HepG2 (cell line): ENCODE measurements around the gene NRN1L. TPM values are rescaled to one million over a fixed set of nuclear protein-coding genes. Genes with fewer than 3 reads are reported as not detected.

Experiments
- CENPT ChIP-seq: sonication (generic); formaldehyde crosslinking; IDR thresholded peaks from 2 replicates; pipeline ENCODE4 v1.8.0; 2022; ENCODE audit warnings: low read depth, mild to moderate bottlenecking, moderate library complexity, missing genetic modification reagents
- CREM ChIP-seq, 2 experiments: sonication (generic) in 1 of 2; formaldehyde crosslinking in 1 of 2; IDR thresholded peaks; 2 replicates each; pipeline versions ENCODE4 v1.4.0 to v1.6.1; 2016 to 2020; ENCODE audit warnings: antibody characterized with exemption in 1 of 2, mild to moderate bottlenecking in 1 of 2, missing genetic modification reagents in 1 of 2
- DNMT3B ChIP-seq: conservative IDR thresholded peaks from 2 replicates; pipeline ENCODE4 v1.6.1; 2016; ENCODE audit warnings: missing biosample characterization, control low read depth
- ELF1 ChIP-seq: sonication (generic); formaldehyde crosslinking; IDR thresholded peaks from 2 replicates; pipeline ENCODE4 v1.4.0; 2020; ENCODE audit warnings: missing genetic modification reagents
- HCFC1 ChIP-seq: fragments of 150-350 bp; IDR thresholded peaks from 2 replicates; pipeline ENCODE4 v1.6.1; 2014; ENCODE audit warnings: low read depth, low read length
- HDAC6 ChIP-seq: fragments of 200-600 bp; sonication (generic); IDR thresholded peaks from 2 replicates; pipeline ENCODE4 v1.7.0; 2017; ENCODE audit warnings: mild to moderate bottlenecking, antibody characterized with exemption, low read length, low read depth
- HOXA5 ChIP-seq: sonication (generic); formaldehyde crosslinking; IDR thresholded peaks from 2 replicates; pipeline ENCODE4 v1.4.0; 2020; ENCODE audit warnings: missing genetic modification reagents
- KAT8 ChIP-seq: IDR thresholded peaks from 2 replicates; pipeline ENCODE4 v1.6.1; 2016; ENCODE audit warnings: missing genetic modification reagents, missing compliant biosample characterization
- NFIB ChIP-seq: sonication (generic); formaldehyde crosslinking; IDR thresholded peaks from 2 replicates; pipeline ENCODE4 v1.9.0; 2021; ENCODE audit warnings: missing genetic modification reagents, mild to moderate bottlenecking, borderline replicate concordance
- PITX1 ChIP-seq: sonication (generic); formaldehyde crosslinking; IDR thresholded peaks from 2 replicates; pipeline ENCODE4 v1.5.1; 2020; ENCODE audit warnings: mild to moderate bottlenecking, missing genetic modification reagents
- ZFP90 ChIP-seq: sonication (generic); formaldehyde crosslinking; IDR thresholded peaks from 2 replicates; pipeline ENCODE4 v1.8.0; 2022; ENCODE audit warnings: missing genetic modification reagents, mild to moderate bottlenecking, inconsistent platforms, borderline replicate concordance
- ZNF101 ChIP-seq: sonication (generic); formaldehyde crosslinking; IDR thresholded peaks from 2 replicates; pipeline ENCODE4 v1.4.0; 2020; ENCODE audit warnings: mild to moderate bottlenecking, low read depth, missing genetic modification reagents, borderline replicate concordance
- ZNF263 ChIP-seq: sonication (generic); formaldehyde crosslinking; IDR thresholded peaks from 2 replicates; pipeline ENCODE4 v1.4.0; 2020; ENCODE audit warnings: missing genetic modification reagents
- ZNF567 ChIP-seq: sonication (generic); formaldehyde crosslinking; IDR thresholded peaks from 2 replicates; pipeline ENCODE4 v1.8.1; 2023; ENCODE audit warnings: mild to moderate bottlenecking, missing genetic modification reagents, borderline replicate concordance
- polyA plus RNA-seq, 8 experiments: library from polyadenylated mRNA; depleted of rRNA in 3 of 8; stranded (reverse) in 7 of 8; unstranded in 1 of 8; fragments of >200 nt; fragmentation: Illumina TruSeq in 4 of 8; extraction: Trizol in 4 of 8; gene quantifications; 2 replicates each; pipeline versions ENCODE4 v1.2.1 to v1.2.3, GENCODE V29; 2011 to 2016; ENCODE audit warnings: low read depth in 4 of 8, missing spikeins in 1 of 8, mixed read lengths in 1 of 8; ENCODE audit not compliant: insufficient read depth in 1 of 8
- total RNA-seq, 5 experiments: library from RNA; depleted of rRNA; stranded (reverse); fragments of >200 nt; fragmentation: Illumina TruSeq; extraction: Trizol; gene quantifications; 2 replicates each; pipeline ENCODE4 v1.2.3, GENCODE V29; 2016; ENCODE audit warnings: low read depth in 1 of 5
- TF ChIP-seq, protein P1 (sequence below): fragments of 450-650 bp; IDR thresholded peaks from 2 replicates; pipeline ENCODE4 v1.6.1; 2016
- TF ChIP-seq, protein P2 (sequence below): sonication (generic); formaldehyde crosslinking; IDR thresholded peaks from 2 replicates; pipeline ENCODE4 v1.4.0; 2020; ENCODE audit warnings: low read depth, mild to moderate bottlenecking, missing genetic modification reagents
- TF ChIP-seq, protein P3 (sequence below): sonication (generic); formaldehyde crosslinking; IDR thresholded peaks from 2 replicates; pipeline ENCODE4 v1.9.0; 2022; ENCODE audit warnings: missing genetic modification reagents, mild to moderate bottlenecking, borderline replicate concordance
- TF ChIP-seq, protein P4 (sequence below): sonication (generic); formaldehyde crosslinking; conservative IDR thresholded peaks from 2 replicates; pipeline ENCODE4 v1.4.0; 2020; ENCODE audit warnings: missing genetic modification reagents
- TF ChIP-seq, protein P5 (sequence below): sonication (generic); formaldehyde crosslinking; IDR thresholded peaks from 2 replicates; pipeline ENCODE4 v1.5.0; 2020; ENCODE audit warnings: missing genetic modification reagents
- TF ChIP-seq, protein P6 (sequence below): sonication (generic); formaldehyde crosslinking; IDR thresholded peaks from 2 replicates; pipeline ENCODE4 v1.5.0; 2020; ENCODE audit warnings: missing genetic modification reagents, mild to moderate bottlenecking, borderline replicate concordance

The NRN1L gene
- total and polyA plus RNA-seq, 2 of the 13 experiments (the other 11 are each of a cell fraction or from before 2014, with no cell fraction given): 0.53 to 1.2 TPM

DNA sequence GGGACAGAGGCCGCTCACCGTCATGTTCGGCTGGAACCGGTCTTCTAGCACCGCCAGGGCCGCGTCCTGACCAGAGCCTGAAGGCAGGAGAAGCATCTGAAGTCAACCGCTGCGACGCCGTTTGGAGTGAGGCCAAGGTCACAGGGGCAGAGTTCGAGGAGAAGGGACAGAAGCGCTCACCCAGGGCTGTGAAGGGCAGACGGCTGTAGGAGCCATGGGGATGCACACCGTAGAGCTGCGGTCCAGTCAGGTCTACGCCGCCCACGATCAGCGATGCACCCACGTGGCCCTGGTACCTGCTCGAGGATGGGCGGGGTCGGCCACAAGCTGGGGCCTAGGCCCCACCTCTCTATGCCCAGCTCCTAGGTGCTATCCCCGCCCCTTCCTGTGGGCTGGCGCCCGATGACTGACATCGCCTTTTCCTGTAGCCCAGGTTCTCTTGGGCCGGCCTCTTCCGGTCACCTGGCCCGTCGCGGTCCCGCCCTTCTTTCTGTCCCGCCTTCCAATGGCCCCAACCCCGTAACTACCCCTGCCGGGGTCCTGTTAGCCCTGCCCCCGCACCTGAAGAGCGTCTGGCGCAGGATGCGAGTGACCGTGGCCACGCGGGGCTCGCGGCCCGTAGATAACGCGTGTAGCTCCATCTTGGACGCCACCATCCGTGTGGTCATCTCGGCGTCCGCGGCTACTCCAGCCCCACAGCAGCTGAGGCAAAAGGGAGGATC is 50.9 kb downstream of the NRN1L start (continued):
- TF ChIP-seq ZNF263 (CRISPR knock-in tag) (0 out of 2 replicates have a peak, but pooled peaks have one; percentile 13), ZFP90 (CRISPR knock-in tag) (peak; percentile 93), KAT8 (CRISPR knock-in tag) (peak; percentile 74), ZNF567 (CRISPR knock-in tag) (0 out of 2 replicates have a peak, but pooled peaks have one; percentile 53), DNMT3B (CRISPR knock-in tag) (no peak; the same call in 1 of the 2 replicates), HOXA5 (CRISPR knock-in tag) (peak; percentile 75; the same call in 1 of the 2 replicates), PITX1 (CRISPR knock-in tag) (peak; percentile 16; the same call in 1 of the 2 replicates), HCFC1 (peak; percentile 48; the same call in 1 of the 2 replicates), CREM (IDR thresholded peaks at IDR 0.05) (peak; percentile 30; the same call in 1 of the 2 replicates), CREM (CRISPR knock-in tag; IDR thresholded peaks at IDR 0.05) (peak; percentile 25; the same call in 1 of the 2 replicates), ELF1 (CRISPR knock-in tag) (peak; percentile 93), NFIB (CRISPR knock-in tag) (no peak), CENPT (CRISPR knock-in tag) (no peak; the same call in 1 of the 2 replicates), ZNF101 (CRISPR knock-in tag) (0 out of 2 replicates have a peak, but pooled peaks have one; percentile 48), HDAC6 (no peak)
- TF ChIP-seq, protein P1, sequence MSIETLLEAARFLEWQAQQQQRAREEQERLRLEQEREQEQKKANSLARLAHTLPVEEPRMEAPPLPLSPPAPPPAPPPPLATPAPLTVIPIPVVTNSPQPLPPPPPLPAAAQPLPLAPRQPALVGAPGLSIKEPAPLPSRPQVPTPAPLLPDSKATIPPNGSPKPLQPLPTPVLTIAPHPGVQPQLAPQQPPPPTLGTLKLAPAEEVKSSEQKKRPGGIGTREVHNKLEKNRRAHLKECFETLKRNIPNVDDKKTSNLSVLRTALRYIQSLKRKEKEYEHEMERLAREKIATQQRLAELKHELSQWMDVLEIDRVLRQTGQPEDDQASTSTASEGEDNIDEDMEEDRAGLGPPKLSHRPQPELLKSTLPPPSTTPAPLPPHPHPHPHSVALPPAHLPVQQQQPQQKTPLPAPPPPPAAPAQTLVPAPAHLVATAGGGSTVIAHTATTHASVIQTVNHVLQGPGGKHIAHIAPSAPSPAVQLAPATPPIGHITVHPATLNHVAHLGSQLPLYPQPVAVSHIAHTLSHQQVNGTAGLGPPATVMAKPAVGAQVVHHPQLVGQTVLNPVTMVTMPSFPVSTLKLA: peak; percentile 95
- TF ChIP-seq, protein P2, sequence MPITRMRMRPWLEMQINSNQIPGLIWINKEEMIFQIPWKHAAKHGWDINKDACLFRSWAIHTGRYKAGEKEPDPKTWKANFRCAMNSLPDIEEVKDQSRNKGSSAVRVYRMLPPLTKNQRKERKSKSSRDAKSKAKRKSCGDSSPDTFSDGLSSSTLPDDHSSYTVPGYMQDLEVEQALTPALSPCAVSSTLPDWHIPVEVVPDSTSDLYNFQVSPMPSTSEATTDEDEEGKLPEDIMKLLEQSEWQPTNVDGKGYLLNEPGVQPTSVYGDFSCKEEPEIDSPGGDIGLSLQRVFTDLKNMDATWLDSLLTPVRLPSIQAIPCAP (CRISPR knock-in tag): no peak
- TF ChIP-seq, protein P3, sequence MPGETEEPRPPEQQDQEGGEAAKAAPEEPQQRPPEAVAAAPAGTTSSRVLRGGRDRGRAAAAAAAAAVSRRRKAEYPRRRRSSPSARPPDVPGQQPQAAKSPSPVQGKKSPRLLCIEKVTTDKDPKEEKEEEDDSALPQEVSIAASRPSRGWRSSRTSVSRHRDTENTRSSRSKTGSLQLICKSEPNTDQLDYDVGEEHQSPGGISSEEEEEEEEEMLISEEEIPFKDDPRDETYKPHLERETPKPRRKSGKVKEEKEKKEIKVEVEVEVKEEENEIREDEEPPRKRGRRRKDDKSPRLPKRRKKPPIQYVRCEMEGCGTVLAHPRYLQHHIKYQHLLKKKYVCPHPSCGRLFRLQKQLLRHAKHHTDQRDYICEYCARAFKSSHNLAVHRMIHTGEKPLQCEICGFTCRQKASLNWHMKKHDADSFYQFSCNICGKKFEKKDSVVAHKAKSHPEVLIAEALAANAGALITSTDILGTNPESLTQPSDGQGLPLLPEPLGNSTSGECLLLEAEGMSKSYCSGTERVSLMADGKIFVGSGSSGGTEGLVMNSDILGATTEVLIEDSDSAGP: peak; percentile 95
- TF ChIP-seq, protein P4, sequence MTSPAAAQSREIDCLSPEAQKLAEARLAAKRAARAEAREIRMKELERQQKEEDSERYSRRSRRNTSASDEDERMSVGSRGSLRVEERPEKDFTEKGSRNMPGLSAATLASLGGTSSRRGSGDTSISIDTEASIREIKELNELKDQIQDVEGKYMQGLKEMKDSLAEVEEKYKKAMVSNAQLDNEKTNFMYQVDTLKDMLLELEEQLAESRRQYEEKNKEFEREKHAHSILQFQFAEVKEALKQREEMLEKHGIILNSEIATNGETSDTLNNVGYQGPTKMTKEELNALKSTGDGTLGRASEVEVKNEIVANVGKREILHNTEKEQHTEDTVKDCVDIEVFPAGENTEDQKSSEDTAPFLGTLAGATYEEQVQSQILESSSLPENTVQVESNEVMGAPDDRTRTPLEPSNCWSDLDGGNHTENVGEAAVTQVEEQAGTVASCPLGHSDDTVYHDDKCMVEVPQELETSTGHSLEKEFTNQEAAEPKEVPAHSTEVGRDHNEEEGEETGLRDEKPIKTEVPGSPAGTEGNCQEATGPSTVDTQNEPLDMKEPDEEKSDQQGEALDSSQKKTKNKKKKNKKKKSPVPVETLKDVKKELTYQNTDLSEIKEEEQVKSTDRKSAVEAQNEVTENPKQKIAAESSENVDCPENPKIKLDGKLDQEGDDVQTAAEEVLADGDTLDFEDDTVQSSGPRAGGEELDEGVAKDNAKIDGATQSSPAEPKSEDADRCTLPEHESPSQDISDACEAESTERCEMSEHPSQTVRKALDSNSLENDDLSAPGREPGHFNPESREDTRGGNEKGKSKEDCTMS (CRISPR knock-in tag): no peak; the same call in 1 of the 2 replicates
- TF ChIP-seq, protein P5, sequence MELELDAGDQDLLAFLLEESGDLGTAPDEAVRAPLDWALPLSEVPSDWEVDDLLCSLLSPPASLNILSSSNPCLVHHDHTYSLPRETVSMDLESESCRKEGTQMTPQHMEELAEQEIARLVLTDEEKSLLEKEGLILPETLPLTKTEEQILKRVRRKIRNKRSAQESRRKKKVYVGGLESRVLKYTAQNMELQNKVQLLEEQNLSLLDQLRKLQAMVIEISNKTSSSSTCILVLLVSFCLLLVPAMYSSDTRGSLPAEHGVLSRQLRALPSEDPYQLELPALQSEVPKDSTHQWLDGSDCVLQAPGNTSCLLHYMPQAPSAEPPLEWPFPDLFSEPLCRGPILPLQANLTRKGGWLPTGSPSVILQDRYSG (CRISPR knock-in tag): peak; percentile 83; the same call in 1 of the 2 replicates
- TF ChIP-seq, protein P6, sequence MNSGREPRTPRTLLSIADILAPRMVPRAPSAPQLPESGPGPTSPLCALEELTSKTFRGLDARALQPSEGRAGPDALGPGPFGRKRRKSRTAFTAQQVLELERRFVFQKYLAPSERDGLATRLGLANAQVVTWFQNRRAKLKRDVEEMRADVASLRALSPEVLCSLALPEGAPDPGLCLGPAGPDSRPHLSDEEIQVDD (CRISPR knock-in tag): peak; percentile 95
